ENCODE results near the gene ANO10. TPM values are rescaled to one million over a fixed set of nuclear protein-coding genes. Genes with fewer than 3 reads are reported as not detected.

Gene ANO10
- polyA plus RNA-seq, 1 donor from 2014 or later, result 11.1 TPM

- H3K27ac ChIP-seq (ENCODE audit: low read length), result no peak overlapping the region
- H4K20me1 ChIP-seq (ENCODE audit: insufficient read depth), result no peaks in the 10 kb centered on the region
- no peak overlapping the region for H3K4me2 ChIP-seq (ENCODE audit: low read length)
- H3F3A ChIP-seq (ENCODE audit: insufficient read depth, low read length, poor library complexity, severe bottlenecking), result no peaks in the 10 kb centered on the region
- H3K4me3 ChIP-seq (ENCODE audit: low read length), result no peak overlapping the region
- TF ChIP-seq SMC3 (conservative IDR thresholded peaks at IDR 0.05; ENCODE audit: poor library complexity) (no peak), TAF1 (IDR thresholded peaks at IDR 0.05; ENCODE audit: low read depth) (no peak), EZH2 (IDR thresholded peaks at IDR 0.05; ENCODE audit: borderline replicate concordance, insufficient read depth, low read length, poor library complexity, severe bottlenecking) (no peak), RAD21 (conservative IDR thresholded peaks at IDR 0.05) (no peak), MXI1 (conservative IDR thresholded peaks at IDR 0.05; ENCODE audit: poor library complexity, severe bottlenecking) (no peak), REST (IDR thresholded peaks at IDR 0.05; ENCODE audit: borderline replicate concordance) (no peak), CTCF (IDR thresholded peaks at IDR 0.05; ENCODE audit: poor library complexity, severe bottlenecking) (no peak)
- no peaks in the 10 kb centered on the region for H3K79me2 ChIP-seq (replicated peaks; ENCODE audit: insufficient read depth, low read length)
- no peak overlapping the region for H2AFZ ChIP-seq (ENCODE audit: low read depth, low read length)
- no peaks in the 10 kb centered on the region for H3K9me2 ChIP-seq (ENCODE audit: insufficient read depth, low read length)
- H3K36me3 ChIP-seq (ENCODE audit: insufficient read depth, low read length), result no peaks in the 10 kb centered on the region
- H3K9me3 ChIP-seq (ENCODE audit: low read length), result no peaks in the 10 kb centered on the region
- H3K9ac ChIP-seq (ENCODE audit: low read length), result no peak overlapping the region
- H3K27me3 ChIP-seq (ENCODE audit: insufficient read depth, low read depth, low read length), result no peaks in the 10 kb centered on the region
Measured at GRCh38 chr3:43632269-43632733, 10.5 kb upstream of the ANO10 start.

- Histone ChIP-seq H3K79me2 (replicated peaks; ENCODE audit: insufficient read depth, low read length) (no peaks in the 10 kb centered on the region), H3K27me3 (ENCODE audit: insufficient read depth, low read depth, low read length) (no peaks in the 10 kb centered on the region), H3K4me3 (ENCODE audit: low read length) (no peak overlapping the region), H3K9me3 (ENCODE audit: low read length) (no peaks in the 10 kb centered on the region), H4K20me1 (ENCODE audit: insufficient read depth) (no peaks in the 10 kb centered on the region), H3K9me2 (ENCODE audit: insufficient read depth, low read length) (no peaks in the 10 kb centered on the region), H3F3A (ENCODE audit: insufficient read depth, low read length, poor library complexity, severe bottlenecking) (no peaks in the 10 kb centered on the region), H2AFZ (ENCODE audit: low read depth, low read length) (no peak overlapping the region), H3K4me2 (ENCODE audit: low read length) (no peak overlapping the region), H3K9ac (ENCODE audit: low read length) (no peak overlapping the region), H3K27ac (ENCODE audit: low read length) (no peak overlapping the region), H3K36me3 (ENCODE audit: insufficient read depth, low read length) (no peaks in the 10 kb centered on the region)
- no peak for TF ChIP-seq TAF1 (IDR thresholded peaks at IDR 0.05; ENCODE audit: low read depth)
- no peak for TF ChIP-seq EP300 (conservative IDR thresholded peaks at IDR 0.05; ENCODE audit: poor library complexity, severe bottlenecking)
- no peak for TF ChIP-seq MXI1 (conservative IDR thresholded peaks at IDR 0.05; ENCODE audit: poor library complexity, severe bottlenecking)
- no peak for TF ChIP-seq RAD21 (conservative IDR thresholded peaks at IDR 0.05)
- no peak for TF ChIP-seq EZH2 (IDR thresholded peaks at IDR 0.05; ENCODE audit: borderline replicate concordance, insufficient read depth, low read length, poor library complexity, severe bottlenecking)
- no peak for TF ChIP-seq SMC3 (conservative IDR thresholded peaks at IDR 0.05; ENCODE audit: poor library complexity)
- TF ChIP-seq REST (IDR thresholded peaks at IDR 0.05; ENCODE audit: borderline replicate concordance), result no peak
- TF ChIP-seq CTCF (IDR thresholded peaks at IDR 0.05; ENCODE audit: poor library complexity, severe bottlenecking), result no peak
- TF ChIP-seq POLR2AphosphoS5 (IDR thresholded peaks at IDR 0.05), result no peak
Measured at GRCh38 chr3:43629741-43630140, 7.9 kb upstream of the ANO10 start.

Data from neural cell (in vitro differentiated cells).